ENCODE results near the gene PLEKHH2.

PLEKHH2 gene

GRCh38 chr2:43776324-43776723 lies 139.3 kb downstream of the PLEKHH2 start:
- Mint-ChIP-seq H3K27ac (no peak overlapping the region), H3K27me3 (ENCODE audit: low read depth) (no peaks in the 10 kb centered on the region), H3K36me3 (ENCODE audit: low read depth) (peaks cover 3% of the 10 kb centered on the region), H3K4me3 (peak overlapping the region; percentile 30), H3K9me3 (no peaks in the 10 kb centered on the region), H3K4me1 (ENCODE audit: low read depth) (peaks cover 20% of the 10 kb centered on the region)
- peak; percentile 43 for DNase-seq (ENCODE audit: low spot score)

GRCh38 chr2:43777306-43777926 lies 140.4 kb downstream of the PLEKHH2 start:
- peaks cover 3% of the 10 kb centered on the region for H3K36me3 Mint-ChIP-seq (ENCODE audit: low read depth)

DNA sequence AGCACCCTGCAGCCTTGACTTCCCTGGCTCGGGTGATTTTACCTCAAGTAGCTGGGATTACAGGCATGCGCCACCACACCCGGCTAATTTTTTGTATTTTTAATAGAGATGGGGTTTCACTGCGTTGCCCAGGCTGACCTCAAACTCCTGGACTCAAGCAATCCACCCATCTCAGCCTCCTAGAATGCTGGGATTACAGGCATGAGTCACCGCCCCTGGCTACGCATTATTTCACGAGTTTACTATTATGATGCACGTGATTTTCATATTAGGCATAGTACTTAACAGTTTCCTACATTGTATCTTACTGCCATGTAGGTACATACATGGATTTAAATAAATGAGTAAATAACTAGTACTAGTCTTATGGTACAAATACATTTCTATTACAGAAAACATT lies 141.2 kb downstream of the PLEKHH2 start:
- Mint-ChIP-seq H3K36me3 (ENCODE audit: low read depth) (peaks cover 3% of the 10 kb centered on the region), H3K27me3 (ENCODE audit: low read depth) (no peaks in the 10 kb centered on the region), H3K4me1 (ENCODE audit: low read depth) (peaks cover 19% of the 10 kb centered on the region), H3K4me3 (no peak overlapping the region), H3K27ac (no peak overlapping the region), H3K9me3 (no peaks in the 10 kb centered on the region)
- DNase-seq (ENCODE audit: low spot score) = no peak

More at GRCh38 chr2:43777306-43777926, 140.4 kb downstream of the PLEKHH2 start:
- Mint-ChIP-seq H3K4me3 (no peak overlapping the region), H3K9me3 (no peaks in the 10 kb centered on the region), H3K4me1 (ENCODE audit: low read depth) (peaks cover 20% of the 10 kb centered on the region), H3K27me3 (ENCODE audit: low read depth) (no peaks in the 10 kb centered on the region), H3K27ac (no peak overlapping the region)
- peak; percentile 71 for DNase-seq (ENCODE audit: low spot score)

DNA sequence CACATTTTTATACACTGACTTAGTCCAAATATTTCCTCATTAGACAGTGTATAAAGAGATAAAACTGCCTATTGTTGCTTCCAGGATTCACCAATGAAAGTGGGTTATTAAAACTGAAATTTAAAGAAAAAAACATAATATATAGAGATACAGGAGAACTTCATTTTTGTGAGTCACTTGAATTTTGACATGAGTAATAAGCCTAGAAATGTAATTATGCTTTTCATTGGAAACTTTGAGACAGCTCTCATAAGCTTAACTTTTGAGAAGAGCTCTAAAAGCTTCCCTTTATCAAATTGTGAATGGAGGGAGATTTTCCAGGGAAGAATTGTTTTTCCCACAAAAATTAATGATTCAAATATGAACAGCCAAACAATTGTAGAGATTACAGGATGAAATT lies 150.8 kb downstream of the PLEKHH2 start:
- Mint-ChIP-seq H3K27me3 (ENCODE audit: low read depth) (no peaks in the 10 kb centered on the region), H3K27ac (no peak overlapping the region), H3K36me3 (ENCODE audit: low read depth) (peaks cover 8% of the 10 kb centered on the region), H3K4me3 (no peak overlapping the region), H3K9me3 (no peaks in the 10 kb centered on the region), H3K4me1 (ENCODE audit: low read depth) (no peaks in the 10 kb centered on the region)
- DNase-seq (ENCODE audit: low spot score) = no peak

DNA sequence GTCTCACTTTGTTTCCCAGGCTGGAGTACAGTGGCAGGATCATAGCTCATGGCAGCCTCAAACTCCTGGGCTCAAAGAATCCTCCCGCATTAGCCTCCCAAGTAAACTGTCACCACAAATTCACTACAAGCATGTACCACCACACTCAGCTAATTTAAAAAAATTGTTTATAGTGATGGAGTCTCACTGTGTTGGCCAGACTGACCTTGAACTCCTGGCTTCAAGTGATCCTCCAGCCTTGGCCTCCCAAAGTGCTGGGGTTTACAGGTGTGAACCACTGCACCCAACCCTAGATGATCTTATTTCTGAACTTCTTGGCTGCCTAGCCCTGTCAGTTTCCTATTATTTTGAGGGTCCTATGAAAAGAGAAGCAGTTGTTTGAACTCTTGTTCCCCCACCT lies 151.6 kb downstream of the PLEKHH2 start:
- H3K4me1 Mint-ChIP-seq (ENCODE audit: low read depth) = no peaks in the 10 kb centered on the region
- H3K27ac Mint-ChIP-seq = no peak overlapping the region
- H3K36me3 Mint-ChIP-seq (ENCODE audit: low read depth) = peaks cover 8% of the 10 kb centered on the region
- H3K9me3 Mint-ChIP-seq = no peaks in the 10 kb centered on the region
- no peaks in the 10 kb centered on the region for H3K27me3 Mint-ChIP-seq (ENCODE audit: low read depth)
- no peak for DNase-seq (ENCODE audit: low spot score)
- H3K4me3 Mint-ChIP-seq = no peak overlapping the region

- Mint-ChIP-seq H3K9me3 (no peaks in the 10 kb centered on the region), H3K27me3 (ENCODE audit: low read depth) (no peaks in the 10 kb centered on the region), H3K36me3 (ENCODE audit: low read depth) (peaks cover 4% of the 10 kb centered on the region), H3K4me3 (no peak overlapping the region), H3K27ac (no peak overlapping the region), H3K4me1 (ENCODE audit: low read depth) (no peaks in the 10 kb centered on the region)
- no peak for DNase-seq (ENCODE audit: low spot score)
Observed at GRCh38 chr2:43790147-43790546, 153.1 kb downstream of the PLEKHH2 start.

GRCh38 chr2:43791035-43791765 lies 154.1 kb downstream of the PLEKHH2 start:
- Mint-ChIP-seq H3K36me3 (ENCODE audit: low read depth) (peaks cover 4% of the 10 kb centered on the region), H3K4me1 (ENCODE audit: low read depth) (no peaks in the 10 kb centered on the region), H3K27ac (no peak overlapping the region), H3K27me3 (ENCODE audit: low read depth) (no peaks in the 10 kb centered on the region), H3K9me3 (no peaks in the 10 kb centered on the region), H3K4me3 (no peak overlapping the region)
- no peak for DNase-seq (ENCODE audit: low spot score)

DNA sequence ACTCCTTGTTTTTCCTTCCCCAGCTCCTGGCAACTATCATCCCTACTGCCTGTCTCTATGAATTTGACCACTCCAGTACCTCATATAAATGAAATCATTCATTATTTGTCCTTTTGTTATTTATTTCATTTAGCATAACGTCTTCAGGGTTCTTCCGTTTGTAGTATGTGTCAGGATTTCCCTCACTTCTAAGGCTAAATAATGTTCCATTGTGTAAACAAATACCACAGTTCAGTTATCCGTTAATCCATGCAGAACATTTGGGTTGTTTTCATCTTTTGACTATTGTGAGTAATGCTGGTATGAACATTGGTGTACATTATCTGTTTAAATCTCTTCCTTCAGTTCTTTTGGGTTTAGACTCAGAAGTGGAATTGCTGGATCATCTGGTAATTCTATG lies 155.6 kb downstream of the PLEKHH2 start:
- H3K27ac Mint-ChIP-seq = no peak overlapping the region
- H3K36me3 Mint-ChIP-seq (ENCODE audit: low read depth) = peaks cover 4% of the 10 kb centered on the region
- no peak overlapping the region for H3K4me3 Mint-ChIP-seq
- no peaks in the 10 kb centered on the region for H3K9me3 Mint-ChIP-seq
- no peaks in the 10 kb centered on the region for H3K27me3 Mint-ChIP-seq (ENCODE audit: low read depth)
- no peak for DNase-seq (ENCODE audit: low spot score)
- no peaks in the 10 kb centered on the region for H3K4me1 Mint-ChIP-seq (ENCODE audit: low read depth)

DNA sequence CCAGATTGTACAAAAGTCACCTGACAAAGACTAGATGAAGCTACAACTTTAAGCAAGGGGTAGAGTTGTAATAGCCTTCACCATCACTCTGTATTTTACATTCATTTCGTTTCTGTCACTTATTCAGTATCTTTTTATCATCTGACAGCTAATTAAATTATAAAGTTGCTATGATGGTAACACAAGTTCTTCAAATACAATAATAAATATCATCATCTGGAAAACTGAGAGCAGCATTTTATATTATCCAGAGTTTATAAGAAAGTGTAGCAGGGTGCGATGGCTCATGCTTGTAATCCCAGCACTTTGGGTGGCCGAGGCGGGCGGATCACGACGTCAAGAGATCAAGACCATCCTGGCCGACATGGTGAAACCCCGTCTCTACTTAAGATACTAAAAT lies 157.9 kb downstream of the PLEKHH2 start:
- Mint-ChIP-seq H3K27ac (no peak overlapping the region), H3K4me3 (no peak overlapping the region), H3K27me3 (ENCODE audit: low read depth) (no peaks in the 10 kb centered on the region), H3K4me1 (ENCODE audit: low read depth) (peaks cover 4% of the 10 kb centered on the region), H3K36me3 (ENCODE audit: low read depth) (peaks cover 4% of the 10 kb centered on the region), H3K9me3 (no peaks in the 10 kb centered on the region)
- no peak for DNase-seq (ENCODE audit: low spot score)

GRCh38 chr2:43796206-43796605 lies 159.1 kb downstream of the PLEKHH2 start:
- no peak overlapping the region for H3K27ac Mint-ChIP-seq
- no peak for DNase-seq (ENCODE audit: low spot score)
- H3K4me1 Mint-ChIP-seq (ENCODE audit: low read depth) = peaks cover 4% of the 10 kb centered on the region
- no peaks in the 10 kb centered on the region for H3K9me3 Mint-ChIP-seq
- peaks cover 1% of the 10 kb centered on the region for H3K36me3 Mint-ChIP-seq (ENCODE audit: low read depth)
- no peaks in the 10 kb centered on the region for H3K27me3 Mint-ChIP-seq (ENCODE audit: low read depth)
- H3K4me3 Mint-ChIP-seq = no peak overlapping the region

GRCh38 chr2:43798300-43798699 lies 161.2 kb downstream of the PLEKHH2 start:
- H3K4me3 Mint-ChIP-seq = no peak overlapping the region
- no peaks in the 10 kb centered on the region for H3K9me3 Mint-ChIP-seq
- peaks cover 5% of the 10 kb centered on the region for H3K4me1 Mint-ChIP-seq (ENCODE audit: low read depth)
- DNase-seq (ENCODE audit: low spot score) = no peak
- H3K27me3 Mint-ChIP-seq (ENCODE audit: low read depth) = no peaks in the 10 kb centered on the region
- no peak overlapping the region for H3K27ac Mint-ChIP-seq
- H3K36me3 Mint-ChIP-seq (ENCODE audit: low read depth) = no peaks in the 10 kb centered on the region

- peaks cover 5% of the 10 kb centered on the region for H3K4me1 Mint-ChIP-seq (ENCODE audit: low read depth)
- peaks cover 4% of the 10 kb centered on the region for H3K36me3 Mint-ChIP-seq (ENCODE audit: low read depth)
- H3K27me3 Mint-ChIP-seq (ENCODE audit: low read depth) = no peaks in the 10 kb centered on the region
- H3K4me3 Mint-ChIP-seq = no peak overlapping the region
- no peak for DNase-seq (ENCODE audit: low spot score)
- no peaks in the 10 kb centered on the region for H3K9me3 Mint-ChIP-seq
- no peak overlapping the region for H3K27ac Mint-ChIP-seq
Observed at GRCh38 chr2:43800894-43801293, 163.8 kb downstream of the PLEKHH2 start.

DNA sequence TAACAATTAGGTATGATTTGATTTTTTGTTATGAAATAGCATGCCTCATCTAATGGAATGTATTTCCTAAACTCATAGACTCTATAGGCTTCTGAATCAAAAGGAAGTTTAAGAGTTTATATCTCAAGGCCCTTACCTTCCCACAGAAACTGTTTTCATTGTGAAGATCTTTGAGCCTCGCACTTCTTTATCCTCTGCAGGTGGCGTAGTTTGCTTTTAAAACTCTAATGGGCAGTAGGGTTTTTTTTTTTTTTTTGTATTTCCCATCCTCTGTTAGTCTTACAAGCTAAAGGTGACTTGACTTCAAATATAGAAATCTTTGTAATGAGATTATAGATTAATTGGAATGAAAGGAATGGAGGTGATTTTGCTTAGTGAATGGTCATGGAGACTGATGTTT lies 165.1 kb downstream of the PLEKHH2 start:
- Mint-ChIP-seq H3K4me3 (no peak overlapping the region), H3K9me3 (no peaks in the 10 kb centered on the region), H3K36me3 (ENCODE audit: low read depth) (peaks cover 4% of the 10 kb centered on the region), H3K27me3 (ENCODE audit: low read depth) (no peaks in the 10 kb centered on the region), H3K4me1 (ENCODE audit: low read depth) (peaks cover 5% of the 10 kb centered on the region), H3K27ac (no peak overlapping the region)
- no peak for DNase-seq (ENCODE audit: low spot score)

GRCh38 chr2:43803113-43803512 lies 166.1 kb downstream of the PLEKHH2 start:
- no peak for DNase-seq (ENCODE audit: low spot score)
- no peaks in the 10 kb centered on the region for H3K27me3 Mint-ChIP-seq (ENCODE audit: low read depth)
- no peak overlapping the region for H3K4me3 Mint-ChIP-seq
- H3K4me1 Mint-ChIP-seq (ENCODE audit: low read depth) = peaks cover 5% of the 10 kb centered on the region
- peaks cover 4% of the 10 kb centered on the region for H3K36me3 Mint-ChIP-seq (ENCODE audit: low read depth)
- H3K27ac Mint-ChIP-seq = no peak overlapping the region
- no peaks in the 10 kb centered on the region for H3K9me3 Mint-ChIP-seq

DNA sequence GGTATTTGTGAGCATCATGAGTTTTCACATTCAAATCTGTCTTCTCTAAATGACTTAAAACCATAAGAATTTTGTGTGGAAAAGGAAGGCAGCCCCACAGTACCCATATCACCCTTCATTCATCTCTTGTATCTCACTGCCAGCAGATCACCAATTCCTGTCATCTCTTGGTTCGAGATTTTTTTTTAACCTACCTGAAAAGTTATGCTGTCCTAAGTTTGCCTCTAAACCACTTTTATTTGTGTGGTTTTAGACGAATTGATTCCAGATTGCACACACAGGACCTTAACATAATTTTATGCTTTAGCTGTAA lies 169.6 kb downstream of the PLEKHH2 start:
- no peaks in the 10 kb centered on the region for H3K27me3 Mint-ChIP-seq (ENCODE audit: low read depth)
- H3K36me3 Mint-ChIP-seq (ENCODE audit: low read depth) = peaks cover 4% of the 10 kb centered on the region
- no peak overlapping the region for H3K4me3 Mint-ChIP-seq
- H3K27ac Mint-ChIP-seq = no peak overlapping the region
- H3K4me1 Mint-ChIP-seq (ENCODE audit: low read depth) = peaks cover 2% of the 10 kb centered on the region
- no peaks in the 10 kb centered on the region for H3K9me3 Mint-ChIP-seq
- no peak for DNase-seq (ENCODE audit: low spot score)
